A673 (cell line): ENCODE data around the gene CCDC97.
"Not testable (repeated sequence)": the region's sequence is repeated elsewhere in the genome, so short reads cannot be mapped to it uniquely, and the experiment has no call there.

ENCODE experiments used
- CTCF ChIP-seq: fragments of 300-800, 200-600 bp; sonication (generic); conservative IDR thresholded peaks from 2 replicates; pipeline ENCODE4 v1.5.1; 2017; ENCODE audit warnings: low read depth, mild to moderate bottlenecking, antibody characterized with exemption, low read length, moderate library complexity, mixed read lengths
- EZH2 ChIP-seq: fragments of 200-600 bp; sonication (generic); IDR thresholded peaks from 2 replicates; pipeline ENCODE4 v1.6.1; 2017; ENCODE audit warnings: borderline replicate concordance, low read depth, mild to moderate bottlenecking, mixed read lengths, antibody characterized with exemption, low read length; ENCODE audit not compliant: poor library complexity, severe bottlenecking

GRCh38 chr19:41289814-41290213 is 20.2 kb upstream of the CCDC97 start:
- not testable (repeated sequence) for TF ChIP-seq CTCF, EZH2
